Spleen (tissue), 7 donors: Measurements from ENCODE around the gene GSK3B.

Source experiments
- CTCF ChIP-seq, 11 experiments: fragments of 200-600 bp in 7 of 11; fragments of 450-650 bp in 4 of 11; sonication (generic) in 4 of 11; IDR thresholded peaks in 8 of 11; conservative IDR thresholded peaks in 3 of 11; 1 replicate in 7 of 11; 2 replicates in 4 of 11; pipeline versions ENCODE4 v1.4.0 to v1.8.0; 2016 to 2021; ENCODE audit warnings: antibody characterized with exemption in 11 of 11, inconsistent platforms in 4 of 11, mild to moderate bottlenecking in 1 of 11
- POLR2A ChIP-seq, 3 donors: fragments of 450-650 bp; IDR thresholded peaks; one replicate each; pipeline ENCODE4 v1.5.1; 2017; ENCODE audit warnings: antibody characterized with exemption in 3 of 3, mild to moderate bottlenecking in 1 of 3
- donor health status: DM: no; HTN: no; CAD: no; lungs with moderate emphysema.
- donor health status: DM: no; HTN: no; CAD: no.
- donor health status: DM: no; HTN: no; CAD: no.

GRCh38 chr3:119776304-119776703, 317.9 kb downstream of the GSK3B start:
- TF ChIP-seq CTCF (IDR thresholded peaks at IDR 0.05 in 8 of 11, conservative IDR thresholded peaks at IDR 0.05 in 3 of 11) (no peak), POLR2A (IDR thresholded peaks at IDR 0.05) (no peak)
